HG03378 (cell line): Measurements from ENCODE around the gene MAP4.
A peak's percentile ranks its signal among the peaks of the same experiment; 100 is the strongest.
"Not testable (repeated sequence)": the region's sequence is repeated elsewhere in the genome, so short reads cannot be mapped to it uniquely, and the experiment has no call there.

ENCODE experiments used
- ATAC-seq: cut with Tn5 transposase; IDR thresholded peaks from one replicate; pipeline ENCODE4 v1.9.1; 2021; ENCODE audit warnings: mild to moderate bottlenecking, moderate library complexity; ENCODE audit not compliant: unreplicated experiment

Gene MAP4

DNA sequence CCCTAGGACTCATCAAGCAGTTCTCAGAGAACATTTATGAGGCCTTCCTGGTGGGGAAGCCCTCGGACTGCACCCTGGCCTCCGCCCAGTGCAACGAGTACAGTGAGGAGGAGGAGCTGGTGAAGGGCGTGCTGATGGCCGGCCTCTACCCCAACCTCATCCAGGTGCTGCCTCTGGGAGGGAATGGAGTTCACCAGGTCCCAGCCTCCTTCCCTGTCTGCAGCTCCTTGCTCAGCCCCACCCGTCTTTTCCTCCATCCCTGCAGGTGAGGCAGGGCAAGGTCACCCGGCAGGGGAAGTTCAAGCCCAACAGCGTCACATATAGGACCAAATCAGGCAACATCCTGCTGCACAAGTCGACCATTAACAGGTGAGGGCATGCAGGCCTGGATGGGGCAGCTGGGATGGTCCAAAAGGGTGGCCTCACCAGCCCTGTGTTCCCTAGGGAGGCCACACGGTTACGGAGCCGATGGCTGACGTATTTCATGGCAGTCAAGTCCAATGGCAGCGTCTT is 167.0 kb downstream of the MAP4 start:
- ATAC-seq, result no peak

DNA sequence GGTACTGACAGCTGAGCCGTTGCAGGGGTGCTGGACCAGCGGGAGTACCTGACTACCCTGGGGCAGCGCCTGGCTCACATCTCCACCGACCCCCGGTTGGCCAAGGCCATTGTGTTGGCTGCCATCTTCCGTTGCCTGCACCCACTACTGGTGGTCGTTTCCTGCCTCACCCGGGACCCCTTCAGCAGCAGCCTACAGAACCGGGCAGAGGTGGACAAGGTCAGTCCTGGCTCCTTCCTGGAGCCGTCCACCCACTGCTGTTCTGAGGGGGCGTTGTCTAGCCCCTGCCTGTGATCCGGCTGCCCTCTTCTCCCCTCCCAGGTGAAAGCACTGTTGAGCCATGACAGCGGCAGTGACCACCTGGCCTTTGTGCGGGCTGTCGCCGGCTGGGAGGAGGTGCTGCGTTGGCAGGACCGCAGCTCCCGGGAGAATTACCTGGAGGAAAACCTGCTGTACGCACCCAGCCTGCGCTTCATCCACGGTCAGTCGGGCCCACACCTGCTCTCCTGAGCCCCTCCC is 167.6 kb downstream of the MAP4 start:
- no peak for ATAC-seq

DNA sequence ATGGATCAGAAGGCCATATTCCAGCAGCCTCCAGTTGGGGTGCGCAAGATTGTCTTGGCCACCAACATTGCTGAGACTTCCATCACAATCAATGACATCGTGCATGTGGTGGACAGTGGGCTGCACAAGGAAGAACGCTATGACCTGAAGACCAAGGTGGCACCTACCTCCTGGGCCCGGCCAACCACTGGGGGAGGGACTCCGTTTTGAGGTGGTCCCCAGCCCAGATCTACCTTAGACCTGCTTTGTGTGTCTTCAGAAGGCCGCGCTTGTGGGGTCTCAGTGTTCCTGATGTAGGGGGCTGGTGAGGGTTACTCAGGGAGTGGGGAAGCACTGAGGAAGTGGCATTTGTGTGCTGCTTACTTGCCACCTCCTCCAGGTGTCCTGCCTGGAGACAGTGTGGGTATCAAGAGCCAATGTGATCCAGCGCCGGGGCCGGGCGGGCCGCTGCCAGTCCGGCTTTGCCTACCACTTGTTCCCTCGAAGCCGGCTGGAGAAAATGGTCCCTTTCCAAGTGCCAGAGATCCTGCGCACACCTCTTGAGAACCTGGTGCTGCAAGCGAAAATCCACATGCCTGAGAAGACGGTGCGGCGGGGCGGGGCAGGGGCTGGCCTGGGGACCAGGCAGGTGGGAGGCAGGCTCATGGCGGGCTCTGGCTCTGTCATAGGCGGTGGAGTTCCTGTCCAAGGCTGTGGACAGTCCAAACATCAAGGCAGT is 168.3 kb downstream of the MAP4 start:
- no peak for ATAC-seq

DNA sequence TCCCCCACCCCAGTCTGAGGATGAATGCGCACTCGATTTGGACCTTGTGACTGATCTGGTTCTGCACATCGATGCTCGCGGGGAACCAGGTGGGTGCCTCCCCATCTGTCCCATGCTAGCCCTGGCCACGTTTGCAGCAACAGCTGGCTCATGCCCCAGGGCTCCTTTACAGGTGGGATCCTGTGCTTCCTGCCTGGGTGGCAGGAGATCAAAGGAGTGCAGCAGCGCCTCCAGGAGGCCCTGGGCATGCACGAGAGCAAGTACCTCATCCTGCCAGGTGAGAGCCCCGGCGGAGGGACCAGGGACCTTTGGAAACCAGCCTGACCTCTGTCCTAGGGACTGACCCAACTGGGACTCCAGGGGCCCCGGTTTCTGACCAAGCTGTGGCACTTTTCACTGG is 169.0 kb downstream of the MAP4 start:
- no peak for ATAC-seq

DNA sequence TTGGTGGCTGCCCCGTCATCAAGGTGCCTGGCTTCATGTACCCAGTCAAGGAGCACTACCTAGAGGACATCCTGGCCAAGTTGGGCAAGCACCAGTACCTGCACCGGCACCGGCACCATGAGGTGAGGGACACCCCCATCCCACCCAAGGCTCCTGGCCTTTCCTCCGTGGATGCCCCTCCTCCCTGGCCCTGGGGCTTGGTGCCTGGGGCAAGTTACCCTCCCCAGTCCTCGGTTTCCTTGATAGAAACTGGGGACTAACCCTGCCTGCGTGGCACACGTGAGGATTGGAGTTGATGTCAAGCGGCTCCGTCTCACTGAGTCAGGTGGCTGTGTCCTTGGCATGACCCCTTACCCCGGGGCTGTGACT is 169.4 kb downstream of the MAP4 start:
- ATAC-seq, result no peak

DNA sequence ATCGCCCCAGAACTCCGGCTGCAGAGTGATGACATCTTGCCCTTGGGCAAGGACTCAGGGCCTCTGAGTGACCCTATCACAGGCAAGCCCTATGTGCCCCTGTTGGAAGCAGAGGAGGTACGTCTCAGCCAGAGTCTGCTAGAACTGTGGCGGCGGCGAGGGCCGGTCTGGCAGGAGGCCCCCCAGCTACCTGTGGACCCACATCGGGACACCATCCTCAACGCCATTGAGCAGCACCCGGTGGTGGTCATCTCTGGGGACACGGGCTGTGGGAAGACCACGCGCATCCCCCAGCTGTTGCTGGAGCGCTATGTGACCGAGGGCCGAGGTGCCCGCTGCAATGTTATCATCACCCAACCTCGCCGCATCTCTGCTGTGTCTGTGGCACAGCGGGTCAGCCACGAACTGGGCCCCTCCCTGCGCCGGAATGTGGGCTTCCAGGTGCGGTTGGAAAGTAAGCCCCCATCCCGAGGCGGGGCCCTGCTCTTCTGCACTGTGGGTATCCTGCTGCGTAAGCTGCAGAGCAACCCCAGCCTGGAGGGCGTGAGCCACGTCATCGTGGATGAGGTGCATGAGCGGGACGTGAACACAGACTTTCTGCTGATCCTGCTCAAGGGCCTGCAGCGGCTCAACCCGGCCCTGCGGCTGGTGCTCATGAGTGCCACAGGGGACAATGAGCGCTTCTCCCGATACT is 169.9 kb downstream of the MAP4 start:
- ATAC-seq, result no peak

DNA sequence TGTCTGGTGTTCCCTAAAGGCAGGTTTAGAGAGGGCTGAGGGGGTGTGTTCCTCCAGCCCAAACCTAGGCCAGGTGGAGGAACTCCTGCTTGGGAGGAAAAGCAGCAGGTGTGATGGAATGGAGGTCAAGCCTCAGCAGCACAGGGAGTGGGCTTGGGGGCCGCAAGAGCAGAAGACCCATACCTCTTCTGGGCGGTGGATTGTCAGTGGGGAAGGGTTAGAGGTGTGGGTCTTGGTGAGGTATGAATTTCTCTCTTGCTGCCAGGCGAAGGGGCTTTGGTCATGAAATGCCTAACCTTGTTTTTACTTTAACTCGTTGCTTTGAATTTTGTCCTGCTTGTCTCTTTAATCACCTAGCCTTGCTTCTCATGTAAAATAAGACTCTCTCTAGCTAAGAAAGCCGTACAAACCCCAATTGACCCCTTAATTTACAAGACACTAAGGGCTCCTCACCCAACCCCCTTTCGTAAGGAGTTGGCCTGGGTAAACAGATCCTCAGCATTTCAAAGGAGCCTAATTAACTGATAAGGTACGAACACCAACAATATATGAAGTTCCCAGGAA is 174.3 kb downstream of the MAP4 start:
- no peak for ATAC-seq

DNA sequence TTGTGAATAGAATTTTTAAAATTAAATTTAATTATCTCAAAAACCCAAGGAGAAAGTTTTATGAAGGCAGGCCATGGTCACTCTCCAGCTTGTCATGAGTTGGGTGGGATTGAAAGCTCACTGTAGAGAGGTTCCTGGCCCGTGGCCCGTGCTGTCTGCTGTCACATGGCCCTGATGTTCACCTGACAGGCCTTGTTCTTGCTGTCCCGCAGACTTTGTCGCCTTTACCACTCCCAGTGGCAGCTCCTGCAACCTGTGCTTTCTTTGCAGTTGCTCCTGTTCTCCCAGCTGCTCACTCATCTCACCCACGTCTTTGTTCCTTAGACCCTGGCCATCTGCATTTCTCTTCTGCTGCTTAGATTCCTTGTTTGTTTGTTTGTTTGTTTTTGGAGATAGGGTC is 177.7 kb downstream of the MAP4 start:
- no peak for ATAC-seq

DNA sequence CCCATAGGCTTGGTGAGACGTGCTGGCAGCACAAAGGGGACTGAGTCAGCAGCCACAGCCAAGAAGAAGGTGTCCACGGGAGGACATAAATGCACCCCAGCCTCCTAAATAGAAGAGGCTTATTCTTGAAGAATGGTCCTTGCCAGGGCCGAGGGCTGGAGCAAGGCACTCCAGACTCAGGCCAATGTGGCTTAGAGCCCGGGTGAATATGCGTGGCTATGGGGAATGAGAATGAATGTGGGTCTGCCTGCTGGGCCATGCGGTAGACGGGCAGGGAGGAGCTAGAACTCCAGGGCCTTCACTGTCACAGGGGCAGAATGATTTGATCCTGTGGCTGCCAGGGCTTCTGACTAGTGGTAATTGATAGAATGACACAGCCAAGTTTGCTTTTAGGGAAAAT is 179.2 kb downstream of the MAP4 start:
- no peak for ATAC-seq

DNA sequence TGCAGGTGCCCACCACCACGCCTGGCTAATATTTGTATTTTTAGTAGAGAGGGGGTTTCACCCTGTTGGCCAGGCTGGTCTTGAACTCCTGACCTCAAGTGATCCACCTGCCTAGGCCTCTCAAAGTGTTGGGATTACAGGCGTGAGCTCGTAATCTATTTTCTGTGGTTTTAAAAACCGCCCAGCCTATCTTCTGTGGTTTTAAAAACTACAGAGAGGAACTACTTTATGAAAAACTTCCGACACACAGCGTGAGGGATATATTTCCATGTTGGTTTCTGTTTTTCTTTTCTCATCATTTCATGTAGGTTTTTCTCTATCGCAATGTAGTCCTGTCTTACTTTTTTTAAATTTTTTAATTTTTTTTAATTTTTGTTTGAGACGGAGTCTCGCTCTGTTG is 186.7 kb downstream of the MAP4 start:
- not testable (repeated sequence) for ATAC-seq

DNA sequence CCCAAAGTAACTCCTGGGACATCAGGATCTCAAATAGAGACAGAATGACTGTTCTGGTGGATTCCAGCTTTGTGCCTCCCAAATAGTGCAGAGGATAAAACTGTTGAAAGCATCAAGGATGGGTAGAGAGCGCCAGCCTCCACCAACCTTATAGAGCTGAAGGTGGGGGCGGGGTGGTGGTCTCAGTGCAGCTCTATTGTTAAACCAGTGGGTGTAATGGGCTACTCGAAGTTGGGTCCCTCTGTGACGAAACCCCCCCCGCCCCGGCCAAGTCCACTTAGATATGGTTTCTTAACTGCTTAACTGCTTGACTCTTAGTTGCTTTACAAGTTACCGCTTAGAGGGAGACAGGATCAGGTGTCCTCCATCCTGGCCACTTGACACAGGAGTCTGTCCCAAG is 190.6 kb downstream of the MAP4 start:
- ATAC-seq, result no peak

DNA sequence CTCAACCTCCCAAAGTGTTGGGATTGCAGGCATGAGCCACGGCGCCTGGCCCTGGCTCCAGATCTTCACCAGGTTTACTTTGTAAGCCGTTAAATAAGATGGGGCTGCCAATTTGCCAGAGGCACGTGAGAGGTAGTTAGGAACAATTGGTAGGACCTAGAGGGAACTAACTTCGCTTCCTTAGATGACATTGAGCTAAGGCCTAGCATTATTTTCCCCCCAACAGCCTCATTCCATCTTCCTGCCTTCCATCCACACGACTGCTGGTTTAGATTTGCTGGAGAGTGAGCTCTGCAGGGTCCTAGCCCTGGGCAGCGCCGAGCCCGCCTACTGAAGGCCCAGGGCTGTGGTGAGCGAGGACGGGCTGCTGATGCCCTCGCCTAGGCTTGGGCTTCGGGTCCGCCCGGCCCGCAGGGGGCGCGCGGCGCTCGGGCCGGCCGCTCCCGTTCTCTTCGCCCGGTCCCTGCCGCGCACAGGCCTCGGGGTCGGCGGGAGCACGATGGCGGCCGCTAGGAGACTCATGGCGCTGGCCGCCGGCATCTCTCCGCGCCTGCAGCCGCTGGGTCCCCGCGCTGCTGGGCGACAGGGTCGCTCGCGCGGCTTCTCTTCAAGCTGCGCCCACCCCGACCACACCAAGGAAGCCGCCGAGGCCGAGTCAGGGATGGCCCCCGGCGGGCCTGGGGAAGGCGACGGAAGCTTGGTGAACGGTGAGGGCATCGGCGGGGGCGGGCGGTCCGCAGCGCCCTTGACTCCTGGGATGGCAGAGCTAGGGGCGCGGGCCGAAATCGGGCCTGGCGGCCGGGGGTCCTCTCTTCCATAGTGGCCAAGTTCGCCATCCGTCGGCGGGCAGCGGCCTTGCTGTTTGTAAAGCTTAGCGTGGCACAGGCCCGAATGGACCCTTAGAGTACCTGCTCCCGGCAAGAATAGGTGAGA is 191.4 kb downstream of the MAP4 start:
- ATAC-seq, result peak; percentile 62

DNA sequence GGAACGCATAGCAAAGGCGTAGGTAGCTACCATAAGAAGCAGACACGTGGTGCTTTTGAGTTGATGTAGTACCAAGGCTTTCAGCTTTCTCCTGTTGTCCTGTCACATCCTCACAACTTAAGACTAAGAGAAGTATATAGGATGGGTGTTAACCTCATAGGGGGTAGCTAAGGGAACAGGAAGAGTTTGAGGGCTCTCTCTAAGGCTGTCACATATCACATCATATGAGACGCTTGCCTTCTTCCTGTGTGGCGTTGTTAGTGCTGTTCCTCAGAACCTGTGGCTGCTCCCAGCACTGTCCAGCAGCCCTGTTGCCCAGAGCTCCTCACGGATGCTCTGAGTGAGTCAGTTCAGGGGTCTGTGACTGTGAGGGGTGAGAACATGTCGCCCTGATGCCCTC is 198.6 kb downstream of the MAP4 start:
- ATAC-seq, result no peak

DNA sequence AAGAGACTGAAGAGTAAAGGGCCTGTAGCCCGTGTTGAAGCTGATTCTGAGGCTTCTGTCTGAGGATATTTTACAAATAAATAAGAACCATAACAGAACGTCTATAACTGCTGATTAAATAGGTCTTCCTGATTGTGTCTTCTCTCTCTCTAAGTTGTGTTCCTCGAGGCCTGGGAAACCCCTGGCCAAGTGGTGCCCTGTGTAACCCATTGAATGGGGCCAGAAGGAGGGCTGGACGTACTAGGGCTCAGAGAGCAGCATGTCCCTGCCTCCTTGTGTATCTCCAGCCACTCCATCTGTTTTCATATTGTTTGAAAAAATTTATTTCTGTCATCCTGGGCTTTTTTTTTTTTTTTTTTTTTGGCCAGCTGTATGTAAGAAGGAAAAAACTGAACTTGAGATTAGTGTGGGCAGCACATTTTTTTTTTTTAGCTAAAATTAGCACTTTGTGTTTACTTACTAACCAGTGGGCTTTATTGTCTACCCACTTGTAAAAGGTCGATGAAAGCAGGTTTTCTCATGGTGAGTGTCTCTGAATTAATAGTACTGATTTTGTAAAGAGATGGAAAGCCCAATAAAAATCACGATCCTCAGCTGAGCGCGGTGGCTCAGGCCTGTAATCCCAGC is 202.6 kb downstream of the MAP4 start:
- no peak for ATAC-seq

DNA sequence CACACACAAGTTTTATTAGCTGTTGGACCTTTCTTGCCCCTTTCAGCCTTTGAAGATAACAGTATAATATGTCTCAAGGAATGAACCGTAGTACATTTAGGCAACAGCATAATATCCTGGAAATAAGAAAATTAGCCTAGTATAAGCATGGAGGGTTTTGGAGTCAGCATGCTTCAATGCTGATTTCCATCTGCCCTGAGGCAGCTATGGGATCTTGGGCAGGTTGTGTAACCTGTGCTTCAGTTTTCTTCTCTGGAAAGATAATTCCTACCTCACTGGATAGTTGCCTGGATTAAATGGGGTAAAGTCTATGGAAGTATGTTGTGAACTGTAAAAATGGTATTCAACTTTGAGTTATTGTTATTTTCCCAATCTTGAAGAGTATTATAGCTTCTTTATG is 211.6 kb downstream of the MAP4 start:
- ATAC-seq, result no peak

DNA sequence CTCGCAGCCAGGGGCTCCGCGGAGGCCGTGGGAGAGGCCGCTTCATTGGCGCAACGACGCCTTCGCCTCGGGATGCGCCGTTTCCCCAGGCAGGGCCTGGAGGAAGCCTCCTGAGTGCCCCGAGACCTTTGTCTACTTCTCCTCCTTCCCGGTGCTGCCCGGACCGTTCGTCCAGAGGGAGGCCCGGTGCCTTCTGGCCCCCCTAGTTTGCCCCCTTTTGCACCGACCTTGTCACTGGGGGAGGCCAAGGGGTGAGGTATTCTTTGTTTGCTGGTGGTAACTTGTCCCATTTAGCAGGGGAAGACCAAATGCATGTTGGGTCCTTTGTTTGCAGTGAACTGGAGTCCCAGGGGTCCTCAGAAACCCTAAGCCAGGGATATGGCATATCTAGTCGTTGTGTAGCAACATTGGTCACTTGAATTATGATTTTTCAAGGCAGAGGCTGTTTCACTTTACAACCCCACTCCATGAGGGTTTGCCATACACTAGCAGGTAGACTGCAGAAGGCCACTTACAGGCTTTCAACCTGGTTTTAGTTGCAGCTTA is 212.7 kb downstream of the MAP4 start:
- ATAC-seq, result no peak

DNA sequence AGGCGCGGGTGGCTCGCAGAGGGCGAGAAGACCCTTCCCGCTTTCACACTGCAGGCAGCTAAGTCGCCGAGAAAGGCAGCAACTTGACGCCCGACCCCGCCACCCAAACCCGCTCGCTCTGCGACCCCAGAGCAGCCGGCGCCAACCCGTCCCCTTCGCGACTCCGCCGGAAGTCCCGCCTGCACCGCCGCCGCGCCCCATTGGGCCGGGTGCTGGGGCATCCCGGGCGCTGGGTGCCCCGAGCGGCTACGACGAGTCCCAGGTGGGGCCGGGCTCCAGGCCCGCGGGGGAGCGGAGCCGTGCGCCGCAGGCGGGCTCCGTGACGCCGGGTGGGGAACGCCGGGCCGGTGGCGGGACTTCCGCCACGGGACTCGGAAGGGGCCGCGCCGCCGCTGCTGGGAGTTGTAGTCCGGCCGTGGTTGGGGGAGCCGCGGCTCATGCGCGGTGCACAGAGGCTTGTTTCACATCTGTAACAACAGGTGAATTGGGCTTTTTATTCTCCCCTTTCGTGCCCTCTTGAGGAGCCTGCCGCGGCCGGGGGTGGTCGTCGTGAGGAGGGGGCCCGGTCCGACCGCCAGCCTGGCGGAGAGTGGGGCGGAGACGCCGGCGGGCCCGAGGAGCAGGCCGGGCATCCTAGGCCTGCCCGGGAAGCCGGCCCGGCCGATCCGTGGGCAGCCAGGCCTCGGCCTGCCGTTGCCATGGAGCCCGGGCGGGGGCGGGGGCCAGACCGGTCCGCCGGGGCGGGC is 213.3 kb downstream of the MAP4 start, which contains the start of gene DHX30:
Gene DHX30, plus strand, starts transcription at position 405 of the 746 bp plus-strand sequence. CDS start 7,546 bp downstream, outside the sequence.
- ATAC-seq, result peak; percentile 65
